Kidney capillary endothelial cell (primary cell): ENCODE measurements around the gene VIT.
A peak's percentile ranks its signal among the peaks of the same experiment; 100 is the strongest.
"Not testable (repeated sequence)": the region's sequence is repeated elsewhere in the genome, so short reads cannot be mapped to it uniquely, and the experiment has no call there.

Experiments used
- DNase-seq: peaks from one replicate; pipeline ENCODE4 v3.0.0-alpha.2; 2018; ENCODE audit warnings: low spot score

The VIT gene

DNA sequence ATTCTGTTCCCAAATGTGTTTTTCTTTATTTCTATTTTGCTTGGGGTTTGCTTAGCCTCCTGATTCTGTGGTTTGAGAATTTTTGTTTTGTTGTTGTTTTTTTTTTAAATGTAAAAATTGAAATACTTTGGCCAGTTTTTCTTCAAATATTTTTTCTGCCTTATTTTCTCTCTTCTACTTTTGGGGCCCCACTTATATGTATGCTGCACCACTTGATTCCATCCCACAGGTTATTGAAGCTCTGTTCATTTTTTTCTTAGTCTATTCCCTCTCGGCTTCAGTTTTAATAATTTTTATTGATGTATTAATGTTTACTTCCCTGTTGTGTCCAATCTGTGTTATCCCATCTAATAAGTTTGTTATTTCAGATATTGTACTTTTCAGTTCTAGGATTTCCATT, 17.7 kb upstream of the VIT start:
- DNase-seq: no peak

DNA sequence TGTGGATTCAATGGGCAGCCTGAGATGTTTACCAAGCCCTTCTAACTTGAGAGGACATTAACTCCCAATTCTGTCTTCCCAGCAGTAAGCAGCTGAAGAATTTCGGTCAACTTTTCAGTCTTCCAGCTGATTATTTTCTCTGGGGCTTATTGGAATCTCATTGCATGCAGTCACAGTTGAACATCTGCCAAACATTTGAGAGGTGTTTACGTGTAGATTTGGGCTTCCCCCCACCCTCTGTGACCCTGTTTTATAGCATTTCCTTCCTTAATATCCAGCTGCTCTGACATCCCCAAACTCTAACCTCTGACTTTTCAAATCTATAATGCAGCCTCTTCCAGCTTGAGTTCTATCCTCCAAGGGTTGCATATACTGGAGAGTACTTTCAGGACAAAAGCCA, 16.5 kb upstream of the VIT start:
- no peak for DNase-seq

DNA sequence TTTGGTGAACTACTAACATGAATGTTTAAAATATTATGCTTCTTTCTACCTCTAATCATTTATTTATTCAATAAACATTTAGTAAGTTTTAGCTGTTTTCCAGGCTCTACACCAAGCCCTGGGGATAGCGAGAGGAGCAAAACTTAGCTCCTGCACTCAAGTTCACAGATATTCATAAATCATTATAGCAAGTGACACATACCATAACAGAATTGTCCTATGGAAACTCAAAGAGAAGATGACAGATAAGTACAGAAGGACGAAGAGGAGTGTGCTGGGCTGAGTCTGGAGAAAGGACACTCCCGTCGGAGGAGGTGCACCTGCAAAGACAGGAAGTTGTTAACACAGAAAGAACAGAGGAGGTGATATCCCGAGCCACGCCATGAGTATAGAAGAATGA, 13.9 kb upstream of the VIT start:
- no peak for DNase-seq

DNA sequence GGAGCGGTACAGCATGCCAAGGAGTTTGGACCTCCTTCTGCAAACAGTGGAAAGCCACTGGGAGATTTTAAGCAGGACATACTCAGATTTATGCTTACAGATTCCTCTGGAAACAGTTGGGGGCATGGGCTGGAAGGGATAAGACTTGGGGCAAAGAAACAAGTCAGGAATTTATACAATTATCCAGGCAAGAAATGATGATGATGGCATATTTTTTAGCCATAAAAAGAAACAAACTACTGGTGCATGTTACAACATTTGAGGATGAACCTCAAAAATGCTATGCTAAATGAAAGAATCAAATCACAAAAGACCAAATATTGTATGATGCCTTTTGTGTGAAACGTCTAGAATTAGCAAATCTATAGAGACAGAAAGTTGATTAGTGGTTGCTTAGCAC, 13.5 kb upstream of the VIT start:
- DNase-seq: no peak

DNA sequence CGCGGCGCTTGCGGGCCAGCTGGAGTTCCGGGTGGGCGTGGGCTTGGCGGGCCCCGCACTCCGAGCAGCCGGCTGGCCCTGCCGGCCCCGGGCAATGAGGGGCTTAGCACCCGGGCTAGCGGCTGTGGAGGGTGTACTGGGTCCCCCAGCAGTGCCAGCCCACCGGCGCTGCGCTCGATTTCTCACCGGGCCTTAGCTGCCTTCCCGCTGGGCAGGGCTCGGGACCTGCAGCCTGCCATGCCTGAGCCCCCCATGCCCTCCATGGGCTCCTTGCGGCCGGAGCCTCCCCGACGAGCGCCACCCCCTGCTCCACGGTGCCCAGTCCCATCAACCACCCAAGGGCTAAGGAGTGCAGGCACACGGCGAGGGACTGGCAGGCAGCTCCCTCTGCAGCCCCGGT, 8.2 kb upstream of the VIT start:
- DNase-seq: not testable (repeated sequence)

DNA sequence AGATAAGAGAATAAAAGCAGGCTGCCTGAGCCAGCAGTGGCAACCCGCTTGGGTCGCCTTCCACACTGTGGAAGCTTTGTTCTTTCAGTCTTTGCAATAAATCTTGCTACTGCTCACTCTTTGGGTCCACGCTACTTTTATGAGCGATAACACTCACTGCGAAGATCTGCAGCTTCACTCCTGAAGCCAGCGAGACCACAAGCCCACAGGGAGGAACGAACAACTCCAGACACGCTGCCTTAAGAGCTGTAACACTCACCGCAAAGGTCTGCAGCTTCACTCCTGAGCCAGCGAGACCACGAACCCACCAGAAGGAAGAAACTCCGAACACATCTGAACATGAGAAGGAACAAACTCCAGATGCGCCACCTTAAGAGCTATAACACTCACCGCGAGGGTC, 7.5 kb upstream of the VIT start:
- not testable (repeated sequence) for DNase-seq

DNA sequence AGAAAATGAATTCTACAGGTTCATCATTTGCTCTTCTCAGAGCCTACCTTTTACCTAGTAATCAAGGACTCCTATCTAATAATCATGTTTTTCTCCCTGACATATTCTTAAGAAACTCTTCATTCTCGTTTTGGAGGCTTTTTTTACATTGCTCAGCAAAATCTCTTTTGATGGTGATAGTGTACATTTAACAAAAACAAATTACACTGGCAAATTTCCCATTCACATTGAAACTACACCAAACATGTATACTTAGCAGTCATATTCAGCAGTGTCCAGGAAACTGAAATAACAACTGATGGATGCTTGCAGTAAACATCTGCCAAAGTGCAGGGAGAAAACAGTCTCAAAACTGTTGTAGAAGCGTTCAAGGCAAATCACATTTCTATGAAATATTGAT, 4.4 kb upstream of the VIT start:
- no peak for DNase-seq

DNA sequence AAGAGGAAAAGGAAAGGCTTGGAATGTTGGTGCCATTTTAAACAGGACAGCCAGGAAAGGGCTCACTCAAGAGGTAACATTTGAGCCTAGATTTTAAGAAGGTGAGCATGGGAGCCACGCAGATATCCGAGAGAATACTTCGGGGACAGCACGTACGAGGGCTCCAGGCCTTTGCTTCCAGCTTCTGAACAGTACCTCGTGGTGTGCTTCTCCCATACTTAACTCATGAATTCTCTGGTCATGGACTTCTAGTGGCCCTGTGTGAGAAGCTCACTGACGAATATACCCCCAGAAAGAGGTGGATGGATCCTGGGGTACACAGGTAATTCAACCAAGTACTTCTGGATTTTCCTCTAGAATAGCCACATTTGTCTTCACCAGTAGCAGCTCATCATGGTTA, 2.7 kb upstream of the VIT start:
- no peak for DNase-seq

DNA sequence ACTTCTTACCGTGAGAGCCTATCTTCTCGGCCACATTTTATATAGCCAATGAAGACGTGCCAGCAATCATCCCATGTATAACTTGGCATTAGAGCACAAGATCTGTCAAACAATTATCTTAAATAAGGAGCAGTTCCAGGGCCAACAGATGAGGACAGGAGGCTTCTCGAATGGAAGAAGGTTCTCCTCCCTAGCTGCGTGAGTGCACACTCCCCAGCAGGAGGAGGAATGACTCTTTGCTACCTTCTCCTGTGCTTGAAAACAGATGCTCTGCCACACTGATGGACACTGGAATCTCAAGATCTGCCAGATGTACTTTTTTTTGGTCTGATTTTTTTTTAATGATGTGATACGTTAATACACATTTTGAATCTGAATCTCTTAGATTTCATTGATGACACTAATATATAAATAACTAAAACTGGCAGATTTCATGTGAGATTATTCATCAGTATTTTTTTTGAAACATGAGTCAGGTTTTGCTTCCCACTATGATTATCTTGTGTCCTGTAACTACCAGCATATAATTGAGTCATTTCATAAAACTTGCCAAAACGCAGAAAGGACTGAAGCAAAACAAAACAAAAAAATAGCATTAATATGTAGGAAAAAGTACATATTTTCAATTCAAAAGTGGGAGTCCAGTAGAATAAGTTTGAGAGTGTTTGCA, 626 bp upstream of the VIT start:
- DNase-seq: peak; percentile 30

DNA sequence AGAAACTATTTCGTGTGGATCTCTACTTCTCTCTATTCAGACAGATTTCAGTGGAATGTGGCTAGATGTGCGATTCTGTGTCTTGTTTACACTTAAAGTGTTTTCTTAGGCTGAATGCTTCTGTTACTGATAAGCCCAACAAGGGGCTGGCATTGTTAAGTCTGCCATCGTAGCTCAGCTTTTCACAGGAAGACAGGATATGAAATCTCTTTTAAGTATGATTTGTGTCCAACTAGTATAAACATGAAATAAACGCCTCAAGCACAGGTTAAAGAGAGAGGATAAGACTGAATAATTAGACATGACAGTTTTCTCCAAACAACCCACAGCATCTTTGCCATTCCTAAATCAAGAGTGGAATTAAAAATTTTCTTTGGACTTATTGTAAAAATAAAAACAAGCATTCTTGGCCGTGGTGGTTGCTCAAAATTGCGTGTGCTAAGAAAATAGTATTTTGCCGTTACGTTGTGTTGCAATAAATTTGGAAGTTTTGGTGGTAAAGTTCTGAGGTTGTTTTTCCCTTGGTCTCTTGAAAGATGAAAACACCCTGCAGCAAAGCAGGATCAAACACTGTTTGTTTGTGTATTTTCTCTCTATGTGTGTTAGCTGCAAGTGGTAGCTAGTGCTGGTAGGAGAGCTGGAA, 1.0 kb downstream of the VIT start:
- DNase-seq: no peak

DNA sequence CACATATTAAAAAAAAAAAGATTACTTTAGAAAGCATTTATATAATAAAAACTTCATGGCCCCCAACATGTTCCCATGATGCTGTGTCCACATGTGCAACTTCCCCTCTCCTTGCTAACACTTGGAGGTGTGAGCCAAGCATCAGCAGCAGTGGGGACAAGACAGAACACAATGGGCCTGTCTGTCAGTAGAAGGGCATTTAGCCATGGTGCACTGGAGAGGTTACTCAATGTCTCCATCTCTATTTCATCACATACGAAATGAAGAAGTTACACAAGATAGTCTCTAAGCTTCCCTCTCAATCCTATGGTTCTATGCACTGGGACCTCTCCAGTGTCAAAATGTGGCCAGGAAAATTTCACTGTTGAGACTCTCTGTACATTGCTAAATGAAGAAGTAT, 2.5 kb downstream of the VIT start:
- DNase-seq: no peak

DNA sequence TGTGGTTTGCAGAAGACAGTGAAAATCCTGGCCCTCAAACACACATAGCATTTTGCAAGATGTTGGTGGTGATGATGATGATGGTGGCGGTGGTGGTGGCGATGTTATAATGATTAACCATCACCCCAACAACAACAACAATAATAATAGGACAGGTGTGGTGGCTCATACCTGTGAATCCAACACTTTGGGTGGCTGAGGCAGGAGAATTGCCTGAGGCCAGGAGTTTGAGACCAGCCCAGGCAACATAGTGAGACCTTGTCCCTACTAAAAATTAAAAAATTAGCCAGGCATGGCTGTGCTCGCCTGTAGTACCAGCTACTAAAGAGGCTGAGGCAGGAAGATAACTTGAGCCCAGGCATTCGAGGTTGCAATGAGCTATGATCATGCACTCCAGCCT, 3.8 kb downstream of the VIT start:
- no peak for DNase-seq

DNA sequence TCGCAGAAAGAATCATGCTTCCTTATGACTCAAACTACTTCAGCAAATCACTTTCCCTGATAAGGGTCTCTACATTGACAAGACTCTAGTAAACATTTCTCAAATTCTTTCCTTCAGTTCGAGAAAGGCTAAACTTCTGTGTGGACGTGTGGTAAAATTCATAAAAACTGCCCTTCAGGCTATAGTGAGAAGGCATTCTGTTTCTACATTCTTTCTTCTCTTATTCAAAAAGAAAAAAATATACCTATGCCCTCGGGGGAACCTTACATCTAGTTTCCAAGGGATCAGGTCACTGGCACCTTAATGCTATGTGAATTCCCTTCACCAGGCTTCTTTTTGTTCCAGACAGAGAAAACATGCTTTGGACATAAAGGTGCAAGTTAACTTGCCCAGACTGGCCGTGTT, 4.9 kb downstream of the VIT start:
- DNase-seq: no peak

DNA sequence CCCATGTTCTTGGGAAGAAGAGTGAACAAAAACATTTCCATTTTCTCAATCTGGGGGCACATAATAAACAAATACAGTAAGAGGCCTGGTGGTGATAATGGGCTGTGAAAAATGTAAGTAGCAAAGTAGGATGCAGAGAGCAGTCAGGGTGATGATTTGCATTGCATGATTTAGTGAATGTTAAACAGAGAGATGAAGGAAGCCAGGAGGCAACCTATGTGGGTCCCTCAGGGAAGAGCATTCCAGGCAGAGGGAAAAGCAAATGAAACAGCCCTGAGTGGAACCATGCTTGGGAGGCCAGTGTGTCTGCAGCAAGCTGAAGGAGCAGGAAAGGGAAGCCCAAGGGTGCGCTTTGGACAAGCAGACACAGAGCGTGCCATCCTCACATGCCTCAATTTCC, 5.4 kb downstream of the VIT start:
- no peak for DNase-seq

DNA sequence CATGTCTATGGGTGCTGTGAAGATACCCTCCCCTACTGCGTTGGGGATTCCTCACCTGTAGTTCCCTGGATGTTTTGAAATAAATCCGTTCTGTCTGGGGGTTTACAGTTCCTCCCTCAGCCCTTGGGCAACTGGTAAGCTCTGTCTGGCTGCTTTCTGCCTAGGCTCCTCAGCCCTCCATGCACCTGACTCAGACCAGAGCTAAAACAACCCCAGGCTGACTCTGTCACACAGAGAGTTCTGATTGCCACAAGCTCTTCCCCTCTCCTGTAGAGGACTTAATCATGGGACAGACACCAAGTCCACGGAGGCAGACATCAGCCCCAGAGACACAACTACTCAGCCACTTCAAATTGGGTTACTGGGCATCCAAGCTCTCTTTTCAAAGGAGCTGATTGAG, 6.3 kb downstream of the VIT start:
- DNase-seq: no peak

DNA sequence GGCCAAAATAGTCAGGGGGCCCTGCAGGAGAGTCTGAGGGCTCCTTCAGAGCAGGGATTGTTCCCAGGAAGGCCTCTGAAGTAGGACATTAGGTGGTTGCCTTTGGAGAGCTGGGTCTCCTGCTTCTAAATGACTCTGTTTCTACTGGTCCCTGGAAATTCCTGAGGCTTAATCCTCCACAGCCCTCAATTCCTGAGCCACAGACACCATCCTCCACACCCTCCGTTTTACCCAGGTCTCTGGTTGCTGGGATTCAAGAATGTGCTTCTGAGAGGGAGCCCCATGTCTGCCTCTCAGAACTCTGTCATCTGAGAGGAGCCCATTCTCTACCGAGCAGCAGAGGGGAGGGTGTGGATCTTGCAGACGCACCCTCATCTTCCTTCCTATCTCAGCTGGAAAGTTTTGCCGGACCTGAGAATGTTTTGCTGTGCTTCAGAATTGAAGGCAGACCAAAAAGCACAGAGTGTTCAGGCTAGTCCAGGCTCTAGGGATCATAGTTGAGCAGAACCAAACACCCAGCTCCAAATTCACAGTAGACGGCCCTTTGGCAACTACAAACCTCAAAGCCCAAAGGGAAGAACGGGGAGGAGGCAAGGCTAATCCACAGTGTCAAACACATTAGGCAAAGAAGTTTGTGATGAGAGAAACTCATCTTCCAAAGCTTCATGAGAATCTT, 8.1 kb downstream of the VIT start:
- DNase-seq: no peak

DNA sequence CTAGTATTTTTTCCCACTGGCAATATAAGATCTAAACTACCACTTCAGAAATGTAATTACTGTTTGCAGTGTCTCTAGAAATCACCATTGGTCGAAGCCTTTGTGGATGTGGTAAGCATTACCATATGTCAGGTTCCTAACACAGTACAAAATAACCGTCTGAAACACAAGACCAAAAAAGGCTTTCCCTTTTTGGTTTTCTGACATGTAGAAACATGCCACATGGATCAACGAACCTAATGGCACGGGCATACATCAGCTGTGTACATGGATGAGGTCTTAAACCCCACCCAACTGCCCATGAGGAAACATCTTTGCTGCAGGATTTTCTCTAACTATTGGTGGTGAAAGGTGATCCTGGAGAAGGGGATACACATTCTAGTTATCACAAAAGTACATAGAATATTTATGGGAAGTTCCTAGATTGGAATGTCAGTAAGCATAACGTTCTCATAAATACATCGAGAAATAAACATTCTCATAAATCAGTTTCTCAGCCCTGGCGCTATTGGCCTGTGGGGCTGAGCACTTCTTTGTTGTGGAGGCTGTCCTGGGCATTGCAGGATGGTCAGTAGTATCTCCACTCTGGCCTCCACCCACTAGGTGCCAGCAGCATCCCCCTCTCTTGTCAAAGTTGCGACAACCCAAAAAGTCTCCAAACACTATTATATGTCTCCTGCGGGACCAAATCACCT, 9.0 kb downstream of the VIT start:
- DNase-seq: no peak

DNA sequence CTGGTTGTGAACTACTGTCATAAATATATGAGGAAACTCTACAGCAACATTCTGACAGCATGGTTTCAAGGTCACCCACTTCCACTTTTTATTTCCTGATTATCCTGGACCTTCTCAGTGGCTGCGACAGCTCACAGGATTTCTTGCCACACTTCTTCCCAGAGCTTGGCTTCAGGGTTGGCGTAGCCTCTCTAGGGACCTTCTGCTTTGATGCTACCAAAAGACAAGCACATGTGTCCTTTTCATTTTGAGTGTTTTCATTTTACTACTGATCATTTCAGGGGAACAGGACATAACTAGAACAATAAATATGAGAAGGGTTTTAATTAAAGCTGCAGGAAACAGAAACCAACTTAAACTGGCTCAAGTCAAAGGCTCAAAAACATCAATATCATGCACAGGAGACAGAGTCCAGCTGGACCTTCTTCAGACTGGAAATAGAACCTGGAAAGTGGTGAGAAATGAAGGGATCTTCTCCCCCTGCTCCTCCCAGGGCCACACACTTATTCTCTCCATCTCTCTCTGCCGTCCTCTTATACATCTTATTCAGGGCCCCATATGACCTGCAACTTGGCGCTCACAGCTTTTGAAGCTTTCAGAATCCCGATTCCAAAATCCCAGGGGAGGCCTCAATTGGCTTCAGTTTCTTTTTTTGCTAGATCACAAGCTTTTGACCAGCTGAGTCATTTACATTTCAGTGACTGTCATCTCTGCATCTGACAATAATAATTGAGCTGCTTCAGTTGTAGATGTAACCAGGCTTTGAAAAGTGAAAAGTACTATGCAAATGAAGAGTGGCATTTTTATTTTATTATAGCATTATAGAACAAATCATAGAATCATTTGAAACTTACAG, 9.7 kb downstream of the VIT start:
- no peak for DNase-seq

DNA sequence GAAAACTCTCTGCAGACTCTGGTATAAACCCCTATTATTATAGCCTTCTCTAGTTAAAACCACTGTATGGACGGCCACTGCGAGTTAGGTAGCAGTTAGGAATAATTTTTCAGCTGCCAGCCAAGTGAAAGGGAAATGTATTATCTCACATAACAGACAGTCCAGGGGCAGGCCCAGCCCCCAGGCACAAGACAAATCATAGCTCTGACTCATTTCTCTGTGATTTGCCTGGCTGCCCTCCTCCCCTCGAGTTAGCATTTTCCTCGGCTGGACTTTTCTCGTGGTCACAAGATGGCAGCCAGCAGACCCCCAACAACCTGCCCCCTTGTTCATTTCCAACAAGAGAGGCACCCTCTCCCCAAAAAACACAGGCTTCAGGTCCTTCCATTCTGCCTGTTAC, 10.5 kb downstream of the VIT start:
- no peak for DNase-seq

DNA sequence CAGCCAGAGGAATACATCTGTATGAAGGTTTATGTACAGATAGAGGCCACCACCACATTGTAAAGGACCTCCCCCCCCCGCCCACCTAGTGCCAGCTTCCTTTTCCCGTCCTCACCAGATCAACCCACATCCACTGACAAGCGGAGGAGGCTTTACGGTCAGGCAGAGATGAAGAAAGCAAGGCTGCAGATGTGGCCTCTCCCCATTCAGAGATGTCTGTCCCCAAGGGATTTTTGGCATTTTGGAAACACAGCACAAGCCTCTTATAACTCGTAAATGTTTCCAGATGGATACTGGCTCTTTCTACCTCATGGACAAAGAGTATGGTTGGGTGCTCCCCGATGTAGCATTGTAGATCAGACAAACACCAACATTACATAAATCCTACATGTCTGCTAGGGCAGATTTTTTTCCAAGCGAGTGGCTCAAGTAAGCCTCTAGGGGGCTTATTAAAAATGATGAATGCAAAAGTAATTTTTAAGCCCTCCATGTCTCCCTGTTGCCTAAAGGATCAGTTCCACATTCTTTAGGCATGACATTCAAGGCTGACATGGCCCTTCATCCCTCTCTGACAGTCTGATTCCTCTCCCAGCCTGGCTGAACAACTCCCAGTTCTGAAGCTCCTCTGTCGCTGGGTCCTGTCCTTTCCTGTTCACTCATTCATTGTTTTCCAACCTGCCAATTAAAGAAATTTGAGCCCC, 11.7 kb downstream of the VIT start:
- no peak for DNase-seq

DNA sequence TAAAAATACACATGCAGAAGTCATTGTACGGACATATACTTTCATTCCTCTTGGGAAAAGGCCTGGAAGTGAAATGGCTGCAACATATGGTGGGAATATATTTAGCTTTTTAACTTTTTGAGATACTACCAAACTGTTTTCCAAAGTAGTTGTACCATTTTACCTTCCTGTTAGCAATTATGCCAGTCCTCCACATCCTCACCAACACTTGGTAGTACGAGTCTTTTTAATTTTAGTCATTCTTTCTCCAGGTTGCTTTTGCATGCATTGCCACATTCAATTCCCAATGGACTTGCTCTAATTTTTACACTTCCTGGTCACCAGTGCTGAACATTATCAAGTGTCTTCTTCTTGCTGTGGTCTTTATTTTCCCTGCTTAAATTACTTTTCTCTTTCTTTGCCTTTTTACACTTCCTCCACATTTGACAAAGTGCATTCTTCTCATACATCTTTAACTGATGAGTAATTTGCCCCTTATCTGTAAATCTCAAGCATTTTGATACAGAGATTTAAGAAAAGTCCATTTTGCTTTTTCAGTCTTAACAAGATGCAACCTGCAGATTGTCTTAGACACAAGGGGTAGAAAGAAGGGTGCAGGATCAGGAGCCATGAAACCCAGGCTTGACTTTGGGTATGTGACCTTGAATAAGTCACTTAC, 14.5 kb downstream of the VIT start:
- no peak for DNase-seq
